AG20443 (cell line): Measurements from ENCODE around the gene TMCC2.
A peak's percentile ranks its signal among the peaks of the same experiment; 100 is the strongest.

Source experiments
- DNase-seq: peaks from one replicate; pipeline ENCODE4 v3.0.0; 2012; ENCODE audit warnings: low spot score, mixed read lengths

The TMCC2 gene

GRCh38 chr1:205301842-205302588, 74.3 kb downstream of the TMCC2 start:
- no peak for DNase-seq

- no peak for DNase-seq
Observed at GRCh38 chr1:205303247-205303888, 75.6 kb downstream of the TMCC2 start.

GRCh38 chr1:205304046-205304694, 76.4 kb downstream of the TMCC2 start:
- no peak for DNase-seq

GRCh38 chr1:205304695-205305070, 76.9 kb downstream of the TMCC2 start:
- DNase-seq, result no peak

- DNase-seq, result no peak
Observed at GRCh38 chr1:205306929-205307566, 79.3 kb downstream of the TMCC2 start.

- DNase-seq, result no peak
Observed at GRCh38 chr1:205309741-205310140, 82.0 kb downstream of the TMCC2 start.

- no peak for DNase-seq
Observed at GRCh38 chr1:205310976-205311704, 83.4 kb downstream of the TMCC2 start.

GRCh38 chr1:205312866-205313562, 85.3 kb downstream of the TMCC2 start:
- no peak for DNase-seq

GRCh38 chr1:205313563-205314308, 86.0 kb downstream of the TMCC2 start:
- DNase-seq, result peak; percentile 89

GRCh38 chr1:205315008-205315618, 87.4 kb downstream of the TMCC2 start:
- no peak for DNase-seq

GRCh38 chr1:205316161-205316566, 88.4 kb downstream of the TMCC2 start:
- DNase-seq, result no peak

GRCh38 chr1:205317311-205317917, 89.7 kb downstream of the TMCC2 start:
- DNase-seq, result no peak

GRCh38 chr1:205318231-205318991, 90.7 kb downstream of the TMCC2 start:
- DNase-seq, result no peak

- DNase-seq, result no peak
Observed at GRCh38 chr1:205319081-205320018, 91.6 kb downstream of the TMCC2 start.

- DNase-seq, result peak; percentile 95
Observed at GRCh38 chr1:205321162-205321958, 93.6 kb downstream of the TMCC2 start, which contains the start of gene NUAK2. Gene NUAK2 (minus strand): TSS chr1:205321745. CDS start chr1:205321628, 117 bp downstream.

GRCh38 chr1:205321959-205322283, 94.2 kb downstream of the TMCC2 start:
- no peak for DNase-seq
